GM21381 (cell line): ENCODE results near the gene VSIG10L.

ENCODE experiments used
- ATAC-seq: cut with Tn5 transposase; IDR thresholded peaks from one replicate; pipeline ENCODE4 v1.9.1; 2021; ENCODE audit warnings: mild to moderate bottlenecking, moderate library complexity; ENCODE audit not compliant: unreplicated experiment

Gene VSIG10L

GRCh38 chr19:51365965-51366388 is 24.0 kb upstream of the VSIG10L start, which contains the start of gene ETFB:
TSS of gene ETFB (minus strand) at chr19:51366388. CDS start at chr19:51366326, 62 bp downstream.
- no peak for ATAC-seq

DNA sequence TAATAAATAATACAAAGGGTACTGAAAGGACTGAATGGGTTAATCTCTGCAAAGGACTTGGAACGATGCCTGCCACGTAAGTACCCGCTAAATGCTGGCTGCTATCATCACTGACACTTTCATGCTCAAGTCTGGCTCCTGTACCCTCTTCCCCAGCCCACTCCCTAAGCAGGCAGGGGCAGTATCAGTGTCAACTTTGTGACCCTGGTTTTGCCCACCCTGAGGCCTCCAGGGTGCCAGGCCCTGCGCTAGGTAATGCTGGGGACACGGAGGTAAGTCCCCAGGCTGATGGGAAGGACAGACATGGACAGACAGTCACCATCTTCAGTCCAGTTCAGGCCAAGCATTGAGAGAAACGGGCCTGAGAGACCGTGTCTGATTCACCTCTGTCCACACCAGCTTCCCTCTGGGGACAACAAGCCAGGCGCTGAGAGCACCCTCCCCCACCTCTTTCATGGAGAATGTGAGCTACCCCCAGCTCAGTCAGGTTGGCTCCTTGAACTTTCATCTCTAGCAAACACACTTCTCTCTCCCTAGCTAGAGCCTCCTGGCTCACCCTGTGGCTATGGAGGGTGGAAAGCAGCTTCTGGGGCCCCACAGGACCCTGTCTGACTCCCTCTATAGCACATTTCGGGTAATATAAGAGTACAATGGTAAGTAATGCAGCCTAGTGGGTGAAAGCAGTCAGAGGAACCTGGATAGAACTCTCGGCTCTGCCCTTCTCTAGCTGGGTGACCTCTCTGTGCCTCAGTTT is 23.4 kb upstream of the VSIG10L start:
- no peak for ATAC-seq

- ATAC-seq: no peak
Observed at GRCh38 chr19:51364200-51365106, 22.5 kb upstream of the VSIG10L start.

- ATAC-seq: no peak
Observed at GRCh38 chr19:51361239-51361638, 19.3 kb upstream of the VSIG10L start.

- no peak for ATAC-seq
Observed at GRCh38 chr19:51359294-51359693, 17.4 kb upstream of the VSIG10L start.

DNA sequence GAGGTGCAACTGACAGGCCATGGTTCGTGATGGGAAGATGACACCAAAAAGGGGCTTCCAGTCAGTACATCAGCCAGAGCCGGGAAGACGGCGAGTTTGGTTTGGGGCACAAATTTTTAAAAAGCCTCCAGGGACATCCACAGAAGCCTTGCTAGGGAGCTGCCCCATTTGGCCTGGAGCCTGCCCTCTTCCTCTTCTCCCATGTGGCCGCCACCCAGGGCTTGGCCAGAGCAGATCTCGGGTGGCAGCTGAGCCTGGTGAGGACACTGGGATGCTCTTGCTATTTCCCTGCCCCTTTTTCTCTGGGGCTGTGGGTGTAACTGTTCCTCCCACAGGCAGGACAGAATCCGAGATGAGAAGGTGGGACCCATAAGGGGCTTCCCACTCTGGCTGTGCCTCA is 16.0 kb upstream of the VSIG10L start:
- no peak for ATAC-seq

DNA sequence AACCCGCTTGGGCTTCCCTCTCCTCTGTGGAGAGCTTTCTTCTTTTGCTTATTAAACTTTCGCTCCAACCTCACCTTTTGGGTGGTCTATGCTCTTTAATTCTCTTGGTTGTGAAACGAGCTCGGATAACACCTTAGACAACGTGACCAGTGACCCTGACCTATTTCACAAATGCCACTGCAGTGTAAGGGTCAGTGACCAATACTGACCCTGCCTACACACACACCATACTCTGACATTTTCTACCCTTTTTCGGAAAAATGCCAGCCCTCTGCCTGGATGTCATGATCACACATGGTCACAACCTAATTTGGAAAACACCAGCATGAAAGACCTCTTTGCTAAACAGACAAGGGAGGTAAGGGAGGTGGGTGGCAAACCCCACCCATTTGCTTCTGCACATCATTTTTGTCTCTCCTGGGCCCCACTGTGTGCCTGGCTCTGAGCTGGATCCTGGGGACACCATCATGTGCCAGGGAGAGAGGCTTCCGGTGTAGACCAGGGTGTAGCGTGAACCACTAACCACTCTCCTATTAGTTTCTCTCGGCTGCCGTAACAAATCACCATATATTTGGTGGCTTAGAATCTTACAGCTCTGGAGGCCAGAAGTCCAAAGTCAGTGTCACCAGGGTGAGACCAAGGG is 14.3 kb upstream of the VSIG10L start:
- ATAC-seq: no peak

DNA sequence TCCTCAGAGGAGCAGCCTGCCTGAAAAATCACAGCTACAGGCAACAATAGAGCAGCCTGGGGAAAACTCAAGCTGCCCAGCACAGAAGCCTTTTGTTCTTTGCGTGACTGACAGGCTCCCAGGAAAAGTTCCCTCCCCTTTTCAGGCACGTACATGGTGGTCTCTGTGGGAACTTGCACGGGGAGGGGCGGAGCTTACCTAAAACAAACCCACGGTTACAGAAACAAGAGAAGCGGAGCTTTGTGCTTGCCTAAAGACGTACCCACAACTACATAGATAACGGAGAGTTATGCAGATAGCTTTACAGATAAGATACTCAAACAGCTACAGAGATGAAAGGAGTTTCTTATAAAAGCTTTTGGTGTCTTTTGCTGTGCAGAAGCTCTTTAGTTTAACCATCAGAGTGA is 12.8 kb upstream of the VSIG10L start:
- no peak for ATAC-seq

GRCh38 chr19:51354103-51354741 is 12.3 kb upstream of the VSIG10L start:
- ATAC-seq: no peak

- no peak for ATAC-seq
Observed at GRCh38 chr19:51352783-51353360, 10.9 kb upstream of the VSIG10L start.

DNA sequence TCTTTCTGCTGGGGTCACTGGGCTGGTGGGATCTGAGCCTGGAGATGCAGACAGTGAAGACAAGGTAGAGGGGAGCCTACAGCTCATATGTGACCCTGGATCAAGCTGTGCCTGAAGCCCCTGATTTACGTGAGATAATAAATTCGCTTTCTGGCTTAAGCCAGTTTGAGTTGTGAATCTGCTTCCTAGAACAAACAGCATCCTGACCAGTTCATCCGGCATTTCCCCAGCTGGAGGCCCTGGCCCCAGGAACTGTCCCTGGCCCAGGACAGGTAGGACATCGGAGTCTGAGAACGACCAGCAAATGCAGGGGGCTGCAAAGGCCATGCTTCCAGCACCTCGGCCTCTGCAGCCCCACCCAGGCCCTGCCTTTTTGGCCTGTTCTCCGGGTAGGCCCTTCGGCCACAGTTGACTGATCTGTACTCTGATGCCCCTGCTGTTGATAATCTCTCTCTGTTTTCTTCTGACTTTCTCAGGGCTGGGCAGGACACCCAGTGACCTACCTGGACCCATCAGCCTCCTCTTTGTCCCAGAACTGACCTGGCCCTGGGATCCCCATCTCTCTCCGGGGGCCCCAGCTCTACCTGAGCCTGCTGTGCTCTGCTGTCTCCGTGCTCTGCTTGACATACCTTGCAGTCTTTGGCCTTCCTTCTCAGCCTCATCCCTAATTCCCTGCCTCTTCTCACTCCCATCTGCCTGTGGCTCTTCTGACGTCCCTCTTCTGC is 9.5 kb upstream of the VSIG10L start:
- no peak for ATAC-seq

- no peak for ATAC-seq
Observed at GRCh38 chr19:51347209-51347928, 5.4 kb upstream of the VSIG10L start.

DNA sequence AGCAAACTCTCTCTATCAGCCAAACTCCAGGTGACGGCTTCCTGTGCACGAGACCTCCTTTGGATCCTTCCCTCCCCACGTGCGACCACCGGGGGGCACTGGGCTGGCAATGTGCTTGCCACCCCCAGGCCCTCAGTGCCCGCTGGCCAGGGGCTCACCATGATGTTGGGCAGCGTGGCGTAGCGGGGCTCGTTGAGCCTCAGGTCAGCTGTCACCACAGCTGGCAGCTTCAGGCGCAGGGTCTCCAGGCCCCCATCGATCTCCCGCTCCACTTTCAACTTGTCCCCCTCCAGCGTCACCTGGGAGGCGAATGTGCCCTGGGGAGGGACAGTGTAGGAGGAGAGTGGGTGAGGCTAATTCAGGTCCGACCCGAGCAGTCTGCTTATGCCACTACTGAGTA is 4.8 kb upstream of the VSIG10L start:
- no peak for ATAC-seq

DNA sequence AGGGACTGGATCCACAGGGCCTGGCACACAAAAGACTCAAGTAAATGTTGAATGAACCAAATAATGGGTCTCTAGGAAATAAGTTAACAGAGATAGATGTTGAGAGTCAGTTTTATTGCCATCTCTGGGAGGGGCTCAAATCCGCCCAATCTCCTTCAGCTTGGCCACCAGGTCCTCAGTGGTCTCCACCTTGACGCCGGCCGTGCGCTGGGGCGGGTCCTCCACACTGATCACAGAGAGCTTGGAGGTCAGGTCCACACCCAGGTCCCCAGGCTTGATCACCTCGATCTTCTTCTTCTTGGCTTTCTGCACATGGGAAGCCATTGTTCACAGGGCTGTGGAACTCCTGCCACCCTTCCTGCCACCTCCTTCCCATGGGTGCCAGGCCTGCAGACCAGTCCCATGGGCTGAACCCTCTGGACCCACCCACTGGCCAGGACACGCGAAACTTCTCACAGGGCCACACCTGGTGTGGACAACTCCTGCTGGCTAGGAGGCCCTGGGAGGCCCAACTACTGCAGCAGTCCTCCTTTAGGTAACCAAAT is 3.2 kb upstream of the VSIG10L start:
- no peak for ATAC-seq

DNA sequence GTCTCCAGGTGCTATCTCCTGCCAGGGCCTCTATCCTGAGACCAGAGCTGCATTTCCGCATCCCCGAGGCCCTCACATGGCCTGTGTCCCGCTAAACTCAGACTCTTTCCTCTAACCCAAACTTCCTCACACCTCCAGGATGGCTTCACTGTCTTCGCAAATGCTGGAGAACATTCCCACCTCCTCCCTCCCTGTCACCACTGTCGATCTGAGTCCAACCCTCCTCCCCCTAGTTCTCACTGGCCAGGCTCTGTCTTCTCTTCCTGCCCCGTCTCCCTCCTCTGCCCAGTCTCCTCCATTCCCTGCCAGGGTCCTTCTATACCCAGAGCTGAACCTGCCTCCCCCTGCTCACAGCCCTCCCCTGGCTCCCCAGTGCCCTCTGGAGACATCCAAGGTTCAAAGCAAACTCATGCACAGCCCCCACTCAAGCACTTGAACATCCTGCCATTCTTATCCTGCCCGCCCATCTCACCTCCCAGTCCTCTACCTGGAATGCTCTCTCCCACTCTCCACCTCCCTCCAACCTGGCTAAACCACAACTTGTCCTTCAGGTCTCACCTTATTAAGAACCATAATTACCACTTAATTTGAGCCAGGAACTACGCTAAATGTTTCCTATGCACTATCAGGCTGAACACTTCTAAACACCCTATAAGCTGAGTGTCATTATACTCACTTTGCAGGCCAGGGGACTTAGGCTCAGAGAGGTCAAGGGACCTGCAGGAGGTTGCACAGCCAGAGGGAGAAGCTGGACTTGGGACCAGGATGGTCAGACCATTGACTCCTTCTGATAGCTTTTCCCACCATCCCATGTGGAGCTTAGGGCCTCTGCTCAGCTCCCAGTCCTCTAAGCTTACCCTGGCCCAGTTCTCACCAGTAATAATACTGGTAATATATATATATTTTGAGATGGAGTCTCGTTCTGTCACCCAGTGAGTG is 961 bp upstream of the VSIG10L start:
- no peak for ATAC-seq

- no peak for ATAC-seq
Observed at GRCh38 chr19:51341066-51341465, 873 bp downstream of the VSIG10L start.

DNA sequence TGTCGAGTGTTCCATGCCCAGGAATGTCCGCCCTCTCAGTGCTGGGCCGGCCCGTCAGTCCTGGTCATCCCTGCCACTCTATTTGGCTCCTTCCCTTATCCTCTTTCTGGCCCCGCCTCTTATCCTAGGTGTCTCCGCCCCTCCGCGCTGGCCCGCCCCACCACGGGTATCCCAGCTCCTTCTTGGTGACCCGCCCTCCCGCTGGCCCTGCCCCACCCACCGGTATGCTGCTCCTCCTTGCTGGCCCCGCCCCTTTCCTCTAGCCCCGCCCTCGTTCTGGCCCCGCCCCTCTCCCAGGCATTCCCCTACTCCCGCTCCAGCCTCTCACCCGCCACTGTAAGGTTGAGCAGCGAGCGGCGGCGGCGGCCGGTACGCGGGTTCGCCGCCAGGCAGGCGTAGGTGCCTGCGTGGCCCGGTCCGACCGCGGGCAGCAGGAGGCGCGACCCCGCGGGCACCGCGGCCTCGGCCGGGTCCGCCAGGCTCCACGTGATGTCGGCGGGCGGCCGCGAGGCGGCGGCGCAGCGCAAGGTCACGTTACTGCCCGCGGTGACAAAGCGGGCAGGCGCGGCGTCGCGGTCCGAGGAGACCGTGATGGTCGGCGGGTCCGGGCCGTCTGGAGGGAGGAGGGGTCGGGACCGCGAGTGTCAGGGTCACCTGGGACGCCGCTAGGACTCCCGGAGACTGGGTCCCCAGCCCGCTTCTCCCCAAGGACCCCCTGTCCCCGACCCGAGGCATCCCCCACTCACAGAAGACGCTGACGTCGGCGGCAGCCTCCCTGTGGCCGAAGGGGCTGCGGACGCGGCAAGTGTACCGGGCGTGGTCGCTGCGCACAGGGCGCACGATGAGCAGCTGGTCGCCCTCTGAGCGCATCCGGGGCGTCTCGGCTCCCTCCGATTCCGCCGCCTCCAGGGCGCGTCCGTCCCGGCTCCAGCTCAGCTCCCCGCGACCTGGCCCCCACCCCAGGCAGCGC is 2.0 kb downstream of the VSIG10L start:
- peak; percentile 43 for ATAC-seq
